GM18511 (cell line): ENCODE data around the gene AKAP9.
"Not testable (repeated sequence)": the region's sequence is repeated elsewhere in the genome, so short reads cannot be mapped to it uniquely, and the experiment has no call there.

ENCODE experiments used
- ATAC-seq: cut with Tn5 transposase; IDR thresholded peaks from one replicate; pipeline ENCODE4 v1.9.1; 2021; ENCODE audit warnings: mild to moderate bottlenecking, moderate library complexity; ENCODE audit not compliant: unreplicated experiment

AKAP9 gene

GRCh38 chr7:91945476-91945875 lies 4.8 kb downstream of the AKAP9 start:
- ATAC-seq = no peak

GRCh38 chr7:91946549-91946948 lies 5.9 kb downstream of the AKAP9 start:
- no peak for ATAC-seq

- ATAC-seq = no peak
Observed at GRCh38 chr7:91947948-91948347, 7.3 kb downstream of the AKAP9 start.

DNA sequence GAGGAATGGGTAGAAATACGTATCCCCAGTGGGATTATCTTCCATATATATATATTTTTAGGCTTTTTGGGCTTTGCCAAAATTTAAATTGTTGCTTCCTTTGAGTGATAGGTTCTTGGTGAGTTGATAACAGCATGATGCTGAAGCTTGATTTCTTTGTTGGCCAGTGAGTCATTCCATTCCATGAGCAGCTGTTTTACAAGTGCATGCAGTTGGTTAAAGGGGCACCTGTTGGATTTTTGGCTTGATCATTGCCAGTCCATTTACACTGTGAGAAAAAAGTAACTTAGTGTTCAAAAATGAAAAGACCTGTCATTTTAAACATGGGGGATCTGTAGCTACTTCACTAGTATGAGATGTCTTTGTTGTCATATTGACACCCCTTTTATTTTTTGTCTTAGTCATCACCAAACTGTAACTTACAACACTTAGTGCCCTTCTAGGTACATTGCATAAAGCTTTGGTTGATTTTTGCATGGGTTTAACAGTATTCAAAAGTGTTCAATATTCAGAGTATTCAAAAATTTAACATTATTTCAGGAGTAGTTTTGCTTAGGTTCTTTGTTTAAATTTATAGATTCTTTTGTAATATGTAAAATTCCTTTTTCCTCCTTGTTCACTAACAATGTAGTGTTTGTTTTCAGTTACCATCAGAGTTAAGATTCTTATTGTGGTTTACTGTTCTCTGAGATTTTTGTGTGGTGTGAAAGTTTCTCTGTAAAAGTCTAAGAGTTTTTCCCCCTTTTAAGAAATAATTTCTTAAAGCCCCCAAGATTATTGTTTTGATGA lies 8.8 kb downstream of the AKAP9 start:
- peak; percentile 66 for ATAC-seq

DNA sequence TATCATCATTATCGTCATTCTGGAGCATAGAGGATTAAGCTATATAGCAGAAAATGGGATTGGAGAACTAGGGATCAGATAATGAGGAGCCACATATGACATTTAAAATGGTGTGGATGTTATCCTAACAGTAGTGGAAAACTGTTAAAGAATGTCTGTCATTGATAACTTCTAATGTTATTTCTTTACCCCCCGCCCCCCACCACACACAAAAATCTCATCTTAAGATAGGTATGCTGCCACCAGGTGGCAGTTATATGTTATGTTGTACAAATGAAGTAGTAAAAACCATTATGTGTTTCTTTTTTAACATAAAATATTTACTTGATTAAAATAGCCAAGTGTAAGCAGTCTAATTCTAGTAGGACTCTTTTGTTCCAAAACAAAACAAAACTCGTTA lies 13.0 kb downstream of the AKAP9 start:
- ATAC-seq = no peak

- ATAC-seq = not testable (repeated sequence)
Observed at GRCh38 chr7:91956464-91956863, 15.8 kb downstream of the AKAP9 start.

GRCh38 chr7:91957232-91957631 lies 16.6 kb downstream of the AKAP9 start:
- ATAC-seq = no peak

GRCh38 chr7:91957823-91958222 lies 17.2 kb downstream of the AKAP9 start:
- no peak for ATAC-seq

DNA sequence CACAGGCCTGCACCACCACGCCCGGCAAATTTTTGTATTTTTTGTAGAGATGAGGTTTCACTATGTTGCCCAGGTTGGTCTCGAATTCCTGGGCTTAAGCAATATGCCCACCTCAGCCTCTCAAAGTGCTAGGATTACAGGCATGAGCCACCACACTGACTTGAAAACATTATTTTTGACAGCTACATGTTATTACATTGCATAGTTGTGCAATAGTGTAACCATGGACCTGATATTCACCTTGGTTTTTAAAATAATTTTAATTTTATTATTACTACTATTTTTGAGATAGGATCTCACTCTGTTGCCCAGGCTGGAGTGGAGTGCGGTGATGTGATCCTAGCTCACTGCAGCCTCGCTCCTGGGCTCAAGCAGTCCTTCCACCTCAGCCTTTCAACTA lies 18.4 kb downstream of the AKAP9 start:
- ATAC-seq = no peak

DNA sequence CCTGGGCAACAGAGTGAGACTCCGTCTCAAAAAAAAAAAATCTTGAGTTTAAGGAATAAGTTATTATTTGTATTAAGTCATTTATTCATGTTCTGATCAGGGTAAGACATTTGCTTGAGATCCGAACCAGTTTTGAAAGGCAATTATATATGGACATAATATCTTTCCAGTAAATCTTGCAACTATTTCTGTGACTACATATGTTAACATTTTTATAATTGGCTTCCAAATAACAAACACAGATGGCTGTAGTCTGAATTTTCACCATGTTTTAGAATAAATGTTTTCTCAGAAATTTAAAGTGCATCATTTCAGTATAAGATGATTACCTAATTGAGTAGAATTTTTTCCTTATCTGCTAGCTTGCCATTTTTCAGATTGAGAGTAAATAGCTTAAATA lies 21.2 kb downstream of the AKAP9 start:
- ATAC-seq = no peak

DNA sequence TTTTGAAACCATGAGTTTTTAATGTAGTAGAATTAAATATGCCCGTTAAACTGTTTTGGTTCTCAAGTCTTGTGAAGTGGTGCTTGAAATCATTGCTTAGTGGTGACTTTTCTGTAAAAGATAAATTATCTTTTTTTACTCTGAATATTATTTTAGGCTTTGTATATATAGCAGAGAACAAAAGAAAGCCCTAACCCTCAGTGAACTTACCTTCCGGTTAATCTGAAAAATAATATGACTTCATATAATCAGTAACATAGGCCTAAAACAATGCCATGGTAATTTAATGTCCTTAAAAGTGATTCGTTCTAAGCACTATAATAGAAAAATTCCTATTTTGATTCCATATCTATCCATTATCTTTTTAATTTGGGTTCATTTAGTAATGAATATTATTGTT lies 21.8 kb downstream of the AKAP9 start:
- ATAC-seq = no peak

DNA sequence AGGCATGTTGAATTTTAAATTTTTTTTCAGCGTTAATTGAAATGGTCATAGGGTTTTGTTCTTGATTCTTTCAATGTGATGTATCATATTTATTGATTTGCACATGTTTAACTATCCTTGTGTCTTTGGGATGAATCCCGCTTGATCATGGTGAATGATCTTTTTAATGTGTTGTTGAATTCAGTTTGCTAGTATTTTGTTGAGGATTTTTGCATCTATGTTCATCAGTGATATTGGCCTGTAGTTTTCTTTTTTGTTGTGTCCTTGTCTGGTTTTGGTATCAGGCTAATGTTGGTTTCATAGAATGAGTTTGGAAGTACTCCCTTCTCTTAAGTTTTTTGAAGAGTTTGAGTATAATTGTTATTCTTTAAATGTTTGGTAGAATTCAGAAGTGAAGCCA lies 26.9 kb downstream of the AKAP9 start:
- ATAC-seq = not testable (repeated sequence)

GRCh38 chr7:91973639-91974038 lies 33.0 kb downstream of the AKAP9 start:
- ATAC-seq = no peak

GRCh38 chr7:91974066-91974465 lies 33.4 kb downstream of the AKAP9 start:
- ATAC-seq = no peak

DNA sequence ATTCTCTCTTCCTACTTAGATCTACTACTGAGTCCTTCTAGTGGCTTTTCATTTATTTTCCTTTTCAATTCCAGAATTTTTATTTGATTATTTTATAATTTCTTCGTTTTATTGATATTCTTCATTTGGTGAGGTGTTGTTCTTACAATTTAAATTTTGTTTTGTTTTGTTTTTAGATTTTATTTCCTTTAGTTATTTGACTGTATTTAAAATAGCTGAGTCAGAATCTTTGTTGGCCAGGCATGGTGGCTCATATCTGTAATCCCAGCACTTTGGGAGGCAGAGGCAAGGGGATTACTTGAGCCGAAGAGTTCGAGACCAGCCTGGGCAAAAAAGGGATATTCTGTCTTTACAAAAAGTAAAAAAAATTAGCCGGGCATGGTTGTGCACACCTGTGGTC lies 36.1 kb downstream of the AKAP9 start:
- ATAC-seq = no peak

DNA sequence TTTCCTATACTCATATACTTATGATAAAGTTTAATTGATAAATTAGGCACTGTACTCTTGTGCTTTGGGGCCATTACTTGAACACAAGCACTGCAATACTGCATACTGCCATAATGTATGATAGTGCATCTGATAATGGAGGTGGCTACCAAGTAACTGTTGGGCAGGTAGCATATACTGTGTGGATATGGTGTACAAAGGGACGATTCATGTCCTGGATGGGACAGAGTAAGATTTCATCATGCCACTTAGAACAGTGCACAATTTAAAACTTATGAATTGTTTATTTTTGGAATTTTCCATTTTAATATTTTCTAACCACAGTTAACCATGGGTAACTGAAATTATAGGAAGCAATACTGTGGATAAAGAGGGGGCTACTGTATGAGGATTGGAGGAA lies 38.9 kb downstream of the AKAP9 start:
- no peak for ATAC-seq

- ATAC-seq = not testable (repeated sequence)
Observed at GRCh38 chr7:91982352-91982751, 41.7 kb downstream of the AKAP9 start.

DNA sequence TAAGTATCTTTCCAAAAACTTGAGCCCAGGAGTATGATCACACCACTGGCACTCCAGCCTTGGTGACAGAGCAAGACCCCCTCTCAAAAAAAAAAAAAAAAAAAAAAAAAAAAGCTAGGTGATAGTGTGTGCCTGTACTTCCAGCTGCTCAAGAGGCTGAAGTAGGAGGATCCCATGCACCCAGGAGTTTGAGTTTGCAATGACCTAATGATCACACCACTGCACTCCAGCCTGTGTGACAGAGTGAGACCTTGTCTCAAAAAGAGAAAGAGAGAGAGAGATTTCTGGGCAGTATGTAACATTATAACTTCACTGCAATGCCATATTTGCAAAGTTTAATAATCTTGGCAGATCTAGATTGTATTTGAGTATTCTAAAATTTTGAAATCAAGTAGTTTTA lies 47.6 kb downstream of the AKAP9 start:
- ATAC-seq = no peak

DNA sequence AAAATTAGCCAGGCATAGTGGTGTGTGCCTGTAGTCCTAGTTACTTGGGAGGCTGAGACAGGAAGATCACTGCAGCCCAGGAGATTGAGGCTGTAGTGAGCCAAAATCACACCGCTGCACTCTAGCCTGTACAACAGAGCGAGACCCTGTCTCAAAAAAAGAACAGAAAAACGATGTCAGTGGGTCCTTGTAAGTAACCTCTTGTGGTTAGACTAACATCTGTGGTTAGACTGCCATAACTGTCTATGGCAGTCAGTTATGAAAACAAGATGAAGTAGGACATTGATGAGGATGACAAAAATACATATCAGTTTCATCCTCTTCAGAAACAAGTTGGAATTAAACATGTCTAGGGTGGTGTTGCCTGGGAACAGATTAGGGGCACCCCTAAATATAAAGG lies 53.3 kb downstream of the AKAP9 start:
- no peak for ATAC-seq

GRCh38 chr7:91995391-91996105 lies 54.9 kb downstream of the AKAP9 start:
- ATAC-seq = peak; percentile 95

DNA sequence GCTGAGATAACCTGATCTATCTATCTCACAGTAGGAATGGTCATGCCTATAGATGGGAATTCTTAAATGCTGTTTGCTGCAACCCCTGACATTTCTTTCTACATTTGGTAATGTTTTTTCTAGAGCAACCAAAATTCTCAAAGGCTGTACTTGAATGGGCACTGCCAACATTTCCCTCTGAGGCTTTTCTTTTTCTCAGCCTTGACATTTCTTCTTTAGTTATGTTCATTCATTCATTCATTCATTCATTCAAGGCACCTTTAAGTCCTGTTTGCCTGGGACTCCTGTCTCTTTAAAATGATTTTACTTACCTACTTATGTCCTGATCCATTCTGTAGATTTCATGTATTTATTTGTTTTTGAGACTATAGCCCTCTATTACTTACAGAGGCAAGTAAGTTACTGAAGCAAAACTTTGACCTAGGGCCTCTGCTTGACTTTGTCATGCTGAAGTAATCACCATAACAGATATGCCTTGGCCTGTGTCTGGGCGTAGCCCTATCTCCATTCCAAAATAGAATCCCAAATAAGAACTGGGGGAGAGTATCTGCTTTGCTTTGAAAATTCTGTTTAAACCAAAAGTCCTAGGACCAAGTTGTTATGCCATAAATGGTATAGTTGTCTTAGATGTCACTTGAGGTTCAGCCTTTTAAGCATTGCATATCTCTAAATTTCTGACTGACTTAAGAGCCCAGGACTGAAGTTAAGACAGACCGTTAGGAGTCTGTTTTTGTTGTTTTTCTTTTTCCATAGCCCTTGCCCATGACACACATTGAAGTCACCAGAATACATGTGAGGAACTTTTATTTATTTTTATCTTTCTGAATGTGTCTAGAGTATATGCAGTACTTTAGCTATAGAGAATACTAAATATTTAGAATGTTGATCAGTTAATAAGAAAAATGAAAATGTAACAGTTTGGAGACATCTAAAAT lies 59.2 kb downstream of the AKAP9 start:
- no peak for ATAC-seq
